ENCODE measurements around the gene MTCL1. TPM values are rescaled to one million over a fixed set of nuclear protein-coding genes. Genes with fewer than 3 reads are reported as not detected.
A peak's percentile ranks its signal among the peaks of the same experiment; 100 is the strongest.

The MTCL1 gene
- total RNA-seq, 1 donor from 2014 or later = 50.5 TPM

- Histone ChIP-seq H3K4me3 (ENCODE audit: low read depth, low read length) (no peak overlapping the region), H3K27me3 (ENCODE audit: control insufficient read depth, insufficient read depth, low read length) (no peaks in the 10 kb centered on the region), H3K36me3 (ENCODE audit: control insufficient read depth, insufficient read depth, low read length) (peaks cover 2% of the 10 kb centered on the region)
- DNase-seq (ENCODE audit: low read depth) = no peak
- TF ChIP-seq CTCF (IDR thresholded peaks at IDR 0.05; ENCODE audit: insufficient read depth, low read length, poor library complexity, severe bottlenecking) = no peak
Observed at GRCh38 chr18:8791171-8791651, 85.9 kb downstream of the MTCL1 start.

- no peak for TF ChIP-seq CTCF (IDR thresholded peaks at IDR 0.05; ENCODE audit: insufficient read depth, low read length, poor library complexity, severe bottlenecking)
- no peak for DNase-seq (ENCODE audit: low read depth)
- no peak overlapping the region for H3K4me3 ChIP-seq (ENCODE audit: low read depth, low read length)
- H3K36me3 ChIP-seq (ENCODE audit: control insufficient read depth, insufficient read depth, low read length) = no peaks in the 10 kb centered on the region
- no peaks in the 10 kb centered on the region for H3K27me3 ChIP-seq (ENCODE audit: control insufficient read depth, insufficient read depth, low read length)
Observed at GRCh38 chr18:8792688-8793316, 87.4 kb downstream of the MTCL1 start.

GRCh38 chr18:8793445-8794155 lies 88.2 kb downstream of the MTCL1 start:
- H3K36me3 ChIP-seq (ENCODE audit: control insufficient read depth, insufficient read depth, low read length) = peaks cover 1% of the 10 kb centered on the region
- H3K27me3 ChIP-seq (ENCODE audit: control insufficient read depth, insufficient read depth, low read length) = no peaks in the 10 kb centered on the region
- no peak overlapping the region for H3K4me3 ChIP-seq (ENCODE audit: low read depth, low read length)
- no peak for TF ChIP-seq CTCF (IDR thresholded peaks at IDR 0.05; ENCODE audit: insufficient read depth, low read length, poor library complexity, severe bottlenecking)
- DNase-seq (ENCODE audit: low read depth) = no peak

GRCh38 chr18:8794156-8794933 lies 89.0 kb downstream of the MTCL1 start:
- peak; percentile 95 for DNase-seq (ENCODE audit: low read depth)
- H3K4me3 ChIP-seq (ENCODE audit: low read depth, low read length) = no peak overlapping the region
- H3K27me3 ChIP-seq (ENCODE audit: control insufficient read depth, insufficient read depth, low read length) = no peaks in the 10 kb centered on the region
- TF ChIP-seq CTCF (IDR thresholded peaks at IDR 0.05; ENCODE audit: insufficient read depth, low read length, poor library complexity, severe bottlenecking) = no peak
- peaks cover 1% of the 10 kb centered on the region for H3K36me3 ChIP-seq (ENCODE audit: control insufficient read depth, insufficient read depth, low read length)

GRCh38 chr18:8794934-8795280 lies 89.6 kb downstream of the MTCL1 start:
- DNase-seq (ENCODE audit: low read depth) = no peak
- H3K4me3 ChIP-seq (ENCODE audit: low read depth, low read length) = no peak overlapping the region
- TF ChIP-seq CTCF (IDR thresholded peaks at IDR 0.05; ENCODE audit: insufficient read depth, low read length, poor library complexity, severe bottlenecking) = no peak
- peaks cover 1% of the 10 kb centered on the region for H3K36me3 ChIP-seq (ENCODE audit: control insufficient read depth, insufficient read depth, low read length)
- no peaks in the 10 kb centered on the region for H3K27me3 ChIP-seq (ENCODE audit: control insufficient read depth, insufficient read depth, low read length)
